ENCODE results near the gene PRAMEF8.
"Not testable (repeated sequence)": the region's sequence is repeated elsewhere in the genome, so short reads cannot be mapped to it uniquely, and the experiment has no call there.

DNA sequence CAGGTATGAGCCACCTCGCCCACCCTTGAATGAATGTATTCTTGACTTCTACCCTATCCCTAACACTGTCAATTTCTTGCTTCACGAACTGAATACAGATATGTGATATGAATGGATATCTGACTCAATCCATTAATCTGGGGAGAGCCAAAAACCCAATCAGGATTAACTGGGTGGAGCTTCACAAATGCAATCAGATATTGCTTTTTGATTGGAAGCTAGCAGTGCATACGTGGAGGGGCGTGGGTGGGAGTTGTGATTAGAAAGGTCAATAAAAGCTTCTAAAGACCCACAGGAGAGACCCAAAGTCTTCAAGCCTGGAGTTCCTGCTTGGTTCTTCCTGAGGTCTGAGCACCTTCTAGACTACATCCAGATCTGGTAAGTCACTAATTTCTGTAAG is 30.3 kb upstream of the PRAMEF8 start, which contains the start of gene PRAMEF15:
- TF ChIP-seq, protein P1, sequence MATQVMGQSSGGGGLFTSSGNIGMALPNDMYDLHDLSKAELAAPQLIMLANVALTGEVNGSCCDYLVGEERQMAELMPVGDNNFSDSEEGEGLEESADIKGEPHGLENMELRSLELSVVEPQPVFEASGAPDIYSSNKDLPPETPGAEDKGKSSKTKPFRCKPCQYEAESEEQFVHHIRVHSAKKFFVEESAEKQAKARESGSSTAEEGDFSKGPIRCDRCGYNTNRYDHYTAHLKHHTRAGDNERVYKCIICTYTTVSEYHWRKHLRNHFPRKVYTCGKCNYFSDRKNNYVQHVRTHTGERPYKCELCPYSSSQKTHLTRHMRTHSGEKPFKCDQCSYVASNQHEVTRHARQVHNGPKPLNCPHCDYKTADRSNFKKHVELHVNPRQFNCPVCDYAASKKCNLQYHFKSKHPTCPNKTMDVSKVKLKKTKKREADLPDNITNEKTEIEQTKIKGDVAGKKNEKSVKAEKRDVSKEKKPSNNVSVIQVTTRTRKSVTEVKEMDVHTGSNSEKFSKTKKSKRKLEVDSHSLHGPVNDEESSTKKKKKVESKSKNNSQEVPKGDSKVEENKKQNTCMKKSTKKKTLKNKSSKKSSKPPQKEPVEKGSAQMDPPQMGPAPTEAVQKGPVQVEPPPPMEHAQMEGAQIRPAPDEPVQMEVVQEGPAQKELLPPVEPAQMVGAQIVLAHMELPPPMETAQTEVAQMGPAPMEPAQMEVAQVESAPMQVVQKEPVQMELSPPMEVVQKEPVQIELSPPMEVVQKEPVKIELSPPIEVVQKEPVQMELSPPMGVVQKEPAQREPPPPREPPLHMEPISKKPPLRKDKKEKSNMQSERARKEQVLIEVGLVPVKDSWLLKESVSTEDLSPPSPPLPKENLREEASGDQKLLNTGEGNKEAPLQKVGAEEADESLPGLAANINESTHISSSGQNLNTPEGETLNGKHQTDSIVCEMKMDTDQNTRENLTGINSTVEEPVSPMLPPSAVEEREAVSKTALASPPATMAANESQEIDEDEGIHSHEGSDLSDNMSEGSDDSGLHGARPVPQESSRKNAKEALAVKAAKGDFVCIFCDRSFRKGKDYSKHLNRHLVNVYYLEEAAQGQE (IDR thresholded peaks at IDR 0.05; ENCODE audit: insufficient read depth in 1 of 2, low read depth in 2 of 2, low read length in 1 of 2) = not testable (repeated sequence)
- TF ChIP-seq, protein P2, sequence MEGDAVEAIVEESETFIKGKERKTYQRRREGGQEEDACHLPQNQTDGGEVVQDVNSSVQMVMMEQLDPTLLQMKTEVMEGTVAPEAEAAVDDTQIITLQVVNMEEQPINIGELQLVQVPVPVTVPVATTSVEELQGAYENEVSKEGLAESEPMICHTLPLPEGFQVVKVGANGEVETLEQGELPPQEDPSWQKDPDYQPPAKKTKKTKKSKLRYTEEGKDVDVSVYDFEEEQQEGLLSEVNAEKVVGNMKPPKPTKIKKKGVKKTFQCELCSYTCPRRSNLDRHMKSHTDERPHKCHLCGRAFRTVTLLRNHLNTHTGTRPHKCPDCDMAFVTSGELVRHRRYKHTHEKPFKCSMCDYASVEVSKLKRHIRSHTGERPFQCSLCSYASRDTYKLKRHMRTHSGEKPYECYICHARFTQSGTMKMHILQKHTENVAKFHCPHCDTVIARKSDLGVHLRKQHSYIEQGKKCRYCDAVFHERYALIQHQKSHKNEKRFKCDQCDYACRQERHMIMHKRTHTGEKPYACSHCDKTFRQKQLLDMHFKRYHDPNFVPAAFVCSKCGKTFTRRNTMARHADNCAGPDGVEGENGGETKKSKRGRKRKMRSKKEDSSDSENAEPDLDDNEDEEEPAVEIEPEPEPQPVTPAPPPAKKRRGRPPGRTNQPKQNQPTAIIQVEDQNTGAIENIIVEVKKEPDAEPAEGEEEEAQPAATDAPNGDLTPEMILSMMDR (IDR thresholded peaks at IDR 0.05) = not testable (repeated sequence)

All from Panc1 (cell line).